HepG2 (cell line): Measurements from ENCODE around the gene TTC31. TPM values are rescaled to one million over a fixed set of nuclear protein-coding genes. Genes with fewer than 3 reads are reported as not detected.

Experiments used
- DNMT1 ChIP-seq: sonication (generic); formaldehyde crosslinking; IDR thresholded peaks from 2 replicates; pipeline ENCODE4 v1.5.1; 2020; ENCODE audit warnings: mild to moderate bottlenecking, missing genetic modification reagents
- HMGA1 ChIP-seq: sonication (generic); formaldehyde crosslinking; conservative IDR thresholded peaks from 2 replicates; pipeline ENCODE4 v1.4.0; 2020; ENCODE audit warnings: missing genetic modification reagents
- HOMEZ ChIP-seq: IDR thresholded peaks from 2 replicates; pipeline ENCODE4 v1.6.1; 2016; ENCODE audit warnings: low read depth
- JARID2 ChIP-seq: sonication (generic); formaldehyde crosslinking; IDR thresholded peaks from 2 replicates; pipeline ENCODE4 v1.8.1; 2023; ENCODE audit warnings: missing genetic modification reagents, inconsistent platforms; ENCODE audit not compliant: insufficient replicate concordance
- MTERF4 ChIP-seq: sonication (generic); formaldehyde crosslinking; IDR thresholded peaks from 2 replicates; pipeline ENCODE4 v1.8.0; 2023; ENCODE audit warnings: mild to moderate bottlenecking, missing genetic modification reagents
- NR2F1 ChIP-seq, 2 experiments: fragments of 450-650 bp in 1 of 2; formaldehyde crosslinking in 1 of 2; IDR thresholded peaks; 2 replicates each; pipeline versions ENCODE4 v1.5.0 to v1.6.1; 2016 to 2020; ENCODE audit warnings: mild to moderate bottlenecking in 1 of 2, missing compliant biosample characterization in 1 of 2, missing genetic modification reagents in 1 of 2, moderate library complexity in 1 of 2
- PATZ1 ChIP-seq: sonication (generic); formaldehyde crosslinking; IDR thresholded peaks from 2 replicates; pipeline ENCODE4 v1.4.0; 2020; ENCODE audit warnings: missing genetic modification reagents
- SKIL ChIP-seq: sonication (generic); formaldehyde crosslinking; IDR thresholded peaks from 2 replicates; pipeline ENCODE4 v1.8.0; 2022; ENCODE audit warnings: missing genetic modification reagents, mild to moderate bottlenecking, moderate library complexity, borderline replicate concordance
- SRY ChIP-seq: sonication (generic); formaldehyde crosslinking; IDR thresholded peaks from 2 replicates; pipeline ENCODE4 v1.8.0; 2022; ENCODE audit warnings: mild to moderate bottlenecking, missing genetic modification reagents
- ZBTB14 ChIP-seq: sonication (generic); formaldehyde crosslinking; IDR thresholded peaks from 2 replicates; pipeline ENCODE4 v1.4.0; 2020; ENCODE audit warnings: missing genetic modification reagents
- ZBTB7B ChIP-seq: sonication (generic); formaldehyde crosslinking; IDR thresholded peaks from 2 replicates; pipeline ENCODE4 v1.4.0; 2020; ENCODE audit warnings: missing genetic modification reagents
- ZMYM3 ChIP-seq: sonication (generic); formaldehyde crosslinking; IDR thresholded peaks from 2 replicates; pipeline ENCODE4 v1.5.1; 2020; ENCODE audit warnings: mild to moderate bottlenecking, missing genetic modification reagents
- ZNF12 ChIP-seq: sonication (generic); formaldehyde crosslinking; IDR thresholded peaks from 2 replicates; pipeline ENCODE4 v1.5.0; 2020; ENCODE audit warnings: missing genetic modification reagents
- ZNF317 ChIP-seq: sonication (generic); formaldehyde crosslinking; IDR thresholded peaks from 2 replicates; pipeline ENCODE4 v1.5.0; 2020; ENCODE audit warnings: mild to moderate bottlenecking, missing genetic modification reagents
- ZNF343 ChIP-seq: sonication (generic); formaldehyde crosslinking; IDR thresholded peaks from 2 replicates; pipeline ENCODE4 v1.4.0; 2020; ENCODE audit warnings: mild to moderate bottlenecking, missing genetic modification reagents
- ZNF512 ChIP-seq: sonication (generic); formaldehyde crosslinking; IDR thresholded peaks from 2 replicates; pipeline ENCODE4 v1.4.0; 2020; ENCODE audit warnings: mild to moderate bottlenecking, missing genetic modification reagents
- ZNF562 ChIP-seq: sonication (generic); formaldehyde crosslinking; IDR thresholded peaks from 2 replicates; pipeline ENCODE4 v1.8.0; 2022; ENCODE audit warnings: missing genetic modification reagents, borderline replicate concordance
- ZNF614 ChIP-seq: IDR thresholded peaks from 2 replicates; pipeline ENCODE4 v1.6.1; 2018; ENCODE audit warnings: missing biosample characterization, missing genetic modification reagents, inconsistent platforms, borderline replicate concordance
- ZNF615 ChIP-seq: sonication (generic); formaldehyde crosslinking; IDR thresholded peaks from 2 replicates; pipeline ENCODE4 v1.5.0; 2020; ENCODE audit warnings: mild to moderate bottlenecking, missing genetic modification reagents, borderline replicate concordance
- polyA plus RNA-seq, 8 experiments: library from polyadenylated mRNA; depleted of rRNA in 3 of 8; stranded (reverse) in 7 of 8; unstranded in 1 of 8; fragments of >200 nt; fragmentation: Illumina TruSeq in 4 of 8; extraction: Trizol in 4 of 8; gene quantifications; 2 replicates each; pipeline versions ENCODE4 v1.2.1 to v1.2.3, GENCODE V29; 2011 to 2016; ENCODE audit warnings: low read depth in 4 of 8, missing spikeins in 1 of 8, mixed read lengths in 1 of 8; ENCODE audit not compliant: insufficient read depth in 1 of 8
- total RNA-seq, 5 experiments: library from RNA; depleted of rRNA; stranded (reverse); fragments of >200 nt; fragmentation: Illumina TruSeq; extraction: Trizol; gene quantifications; 2 replicates each; pipeline ENCODE4 v1.2.3, GENCODE V29; 2016; ENCODE audit warnings: low read depth in 1 of 5

The TTC31 gene
- total and polyA plus RNA-seq, 2 of the 13 experiments (the other 11 are each of a cell fraction or from before 2014, with no cell fraction given), result 28.3 to 39.5 TPM

GRCh38 chr2:74502720-74503505 is 20.0 kb downstream of the TTC31 start (continued):
- peak; percentile 73 for TF ChIP-seq PATZ1 (CRISPR knock-in tag)
- peak; percentile 41; the same call in 1 of the 2 replicates for TF ChIP-seq ZMYM3
- no peak for TF ChIP-seq NR2F1 (CRISPR knock-in tag; IDR thresholded peaks at IDR 0.05)
- peak; percentile 64; the same call in 1 of the 2 replicates for TF ChIP-seq DNMT1 (CRISPR knock-in tag)
- peak; percentile 80; the same call in 1 of the 2 replicates for TF ChIP-seq ZNF317 (CRISPR knock-in tag)
- peak; percentile 71; the same call in 1 of the 2 replicates for TF ChIP-seq SKIL (CRISPR knock-in tag)
- TF ChIP-seq HMGA1, result no peak
- TF ChIP-seq ZNF562, result no peak
- no peak for TF ChIP-seq HOMEZ
- peak; percentile 97 for TF ChIP-seq ZBTB7B (CRISPR knock-in tag)
- no peak for TF ChIP-seq JARID2 (CRISPR knock-in tag)
- TF ChIP-seq ZNF512 (CRISPR knock-in tag), result no peak
- TF ChIP-seq ZNF12 (CRISPR knock-in tag), result no peak
- TF ChIP-seq ZBTB14 (CRISPR knock-in tag), result no peak; the same call in 1 of the 2 replicates
- 0 out of 2 replicates have a peak, but pooled peaks have one; percentile 14 for TF ChIP-seq ZNF615 (CRISPR knock-in tag)
- 0 out of 2 replicates have a peak, but pooled peaks have one; percentile 65 for TF ChIP-seq SRY (CRISPR knock-in tag)
- peak; percentile 95 for TF ChIP-seq MTERF4 (CRISPR knock-in tag)
- TF ChIP-seq ZNF343 (CRISPR knock-in tag), result no peak
- peak; percentile 48; the same call in 1 of the 2 replicates for TF ChIP-seq ZNF614 (CRISPR knock-in tag)
